Measurements from ENCODE around the gene RUFY1.

GRCh38 chr5:179612577-179613459, 62.5 kb downstream of the RUFY1 start:
- TF ChIP-seq SMC3 (conservative IDR thresholded peaks at IDR 0.05; ENCODE audit: poor library complexity) (no peak), POLR2AphosphoS5 (IDR thresholded peaks at IDR 0.05) (no peak), REST (IDR thresholded peaks at IDR 0.05; ENCODE audit: borderline replicate concordance) (no peak), EP300 (conservative IDR thresholded peaks at IDR 0.05; ENCODE audit: poor library complexity, severe bottlenecking) (no peak)
- TF ChIP-seq, protein P1, sequence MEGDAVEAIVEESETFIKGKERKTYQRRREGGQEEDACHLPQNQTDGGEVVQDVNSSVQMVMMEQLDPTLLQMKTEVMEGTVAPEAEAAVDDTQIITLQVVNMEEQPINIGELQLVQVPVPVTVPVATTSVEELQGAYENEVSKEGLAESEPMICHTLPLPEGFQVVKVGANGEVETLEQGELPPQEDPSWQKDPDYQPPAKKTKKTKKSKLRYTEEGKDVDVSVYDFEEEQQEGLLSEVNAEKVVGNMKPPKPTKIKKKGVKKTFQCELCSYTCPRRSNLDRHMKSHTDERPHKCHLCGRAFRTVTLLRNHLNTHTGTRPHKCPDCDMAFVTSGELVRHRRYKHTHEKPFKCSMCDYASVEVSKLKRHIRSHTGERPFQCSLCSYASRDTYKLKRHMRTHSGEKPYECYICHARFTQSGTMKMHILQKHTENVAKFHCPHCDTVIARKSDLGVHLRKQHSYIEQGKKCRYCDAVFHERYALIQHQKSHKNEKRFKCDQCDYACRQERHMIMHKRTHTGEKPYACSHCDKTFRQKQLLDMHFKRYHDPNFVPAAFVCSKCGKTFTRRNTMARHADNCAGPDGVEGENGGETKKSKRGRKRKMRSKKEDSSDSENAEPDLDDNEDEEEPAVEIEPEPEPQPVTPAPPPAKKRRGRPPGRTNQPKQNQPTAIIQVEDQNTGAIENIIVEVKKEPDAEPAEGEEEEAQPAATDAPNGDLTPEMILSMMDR (IDR thresholded peaks at IDR 0.05; ENCODE audit: poor library complexity, severe bottlenecking): no peak

Measured in neural cell (in vitro differentiated cells).